ENCODE data around the gene IRF8.

DNA sequence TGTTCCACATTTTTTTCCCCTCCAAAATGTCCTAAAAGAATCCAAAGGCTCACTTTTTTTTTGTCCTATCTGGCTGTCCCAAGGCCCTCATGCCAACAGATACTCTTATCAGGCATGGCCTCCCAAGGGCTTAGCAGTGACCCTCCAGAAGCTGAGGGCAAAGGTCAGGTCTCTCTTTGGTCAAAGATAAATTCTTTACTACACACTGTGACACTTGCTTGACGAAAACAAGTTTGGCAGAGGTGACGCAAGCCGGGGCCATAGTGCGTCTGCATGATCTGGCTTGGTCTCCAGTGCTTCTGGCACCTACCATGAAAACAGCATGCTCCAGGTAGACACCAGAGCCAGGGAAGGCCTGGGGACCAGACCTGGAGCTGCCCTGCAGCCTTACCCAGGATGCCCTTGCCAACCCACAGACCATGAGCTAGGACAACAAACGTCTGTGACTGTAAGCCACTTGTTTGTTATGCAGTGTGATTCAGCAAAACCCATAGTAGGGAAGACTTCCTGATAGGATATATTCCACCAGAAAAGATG, 48.5 kb upstream of the IRF8 start:
- TF ChIP-seq, protein P1, sequence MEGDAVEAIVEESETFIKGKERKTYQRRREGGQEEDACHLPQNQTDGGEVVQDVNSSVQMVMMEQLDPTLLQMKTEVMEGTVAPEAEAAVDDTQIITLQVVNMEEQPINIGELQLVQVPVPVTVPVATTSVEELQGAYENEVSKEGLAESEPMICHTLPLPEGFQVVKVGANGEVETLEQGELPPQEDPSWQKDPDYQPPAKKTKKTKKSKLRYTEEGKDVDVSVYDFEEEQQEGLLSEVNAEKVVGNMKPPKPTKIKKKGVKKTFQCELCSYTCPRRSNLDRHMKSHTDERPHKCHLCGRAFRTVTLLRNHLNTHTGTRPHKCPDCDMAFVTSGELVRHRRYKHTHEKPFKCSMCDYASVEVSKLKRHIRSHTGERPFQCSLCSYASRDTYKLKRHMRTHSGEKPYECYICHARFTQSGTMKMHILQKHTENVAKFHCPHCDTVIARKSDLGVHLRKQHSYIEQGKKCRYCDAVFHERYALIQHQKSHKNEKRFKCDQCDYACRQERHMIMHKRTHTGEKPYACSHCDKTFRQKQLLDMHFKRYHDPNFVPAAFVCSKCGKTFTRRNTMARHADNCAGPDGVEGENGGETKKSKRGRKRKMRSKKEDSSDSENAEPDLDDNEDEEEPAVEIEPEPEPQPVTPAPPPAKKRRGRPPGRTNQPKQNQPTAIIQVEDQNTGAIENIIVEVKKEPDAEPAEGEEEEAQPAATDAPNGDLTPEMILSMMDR (IDR thresholded peaks at IDR 0.05) = no peak
- no peak for TF ChIP-seq ZFX (IDR thresholded peaks at IDR 0.05; ENCODE audit: borderline replicate concordance)
